WERI-Rb-1 (cell line): ENCODE measurements around the gene PRPH2.
A peak's percentile ranks its signal among the peaks of the same experiment; 100 is the strongest.

ENCODE experiments used
- DNase-seq: peaks from one replicate; pipeline ENCODE4 v3.0.0-alpha.2; 2020
- H3K27ac ChIP-seq: fragments of 250-450 bp; sonication (Bioruptor Pico); 2 replicates; pipeline ENCODE4 v1.5.1; 2020; ENCODE audit warnings: mild to moderate bottlenecking, moderate library complexity
- H3K27me3 ChIP-seq: fragments of 250-450 bp; sonication (Bioruptor Pico); 2 replicates; pipeline ENCODE4 v1.5.1; 2021; ENCODE audit warnings: mild to moderate bottlenecking, low read depth, moderate library complexity; ENCODE audit not compliant: insufficient read depth, severe bottlenecking
- H3K36me3 ChIP-seq: fragments of 250-450 bp; sonication (Bioruptor Pico); 2 replicates; pipeline ENCODE4 v1.5.1; 2020; ENCODE audit warnings: mild to moderate bottlenecking, moderate library complexity
- H3K4me3 ChIP-seq: 2 replicates; pipeline ENCODE4 v1.5.1; 2011; ENCODE audit warnings: low read depth, mild to moderate bottlenecking, control low read depth, low read length
- H3K9me3 ChIP-seq: fragments of 250-450 bp; sonication (Bioruptor Pico); 2 replicates; pipeline ENCODE4 v1.5.1; 2021; ENCODE audit warnings: mild to moderate bottlenecking, moderate library complexity; ENCODE audit not compliant: severe bottlenecking
- CTCF ChIP-seq: IDR thresholded peaks from 2 replicates; pipeline ENCODE4 v1.5.1; 2011; ENCODE audit warnings: low read depth, mild to moderate bottlenecking, control low read depth, inconsistent platforms, low read length

Gene PRPH2

GRCh38 chr6:42764911-42765648, 42.7 kb upstream of the PRPH2 start:
- Histone ChIP-seq H3K27ac (no peak overlapping the region), H3K4me3 (no peak overlapping the region), H3K9me3 (no peaks in the 10 kb centered on the region), H3K27me3 (no peaks in the 10 kb centered on the region), H3K36me3 (no peaks in the 10 kb centered on the region)
- TF ChIP-seq CTCF = no peak
- DNase-seq = no peak

GRCh38 chr6:42762950-42763349, 40.6 kb upstream of the PRPH2 start:
- no peak for TF ChIP-seq CTCF
- DNase-seq = no peak
- no peak overlapping the region for H3K4me3 ChIP-seq

GRCh38 chr6:42762426-42762859, 40.0 kb upstream of the PRPH2 start:
- no peak for DNase-seq
- no peaks in the 10 kb centered on the region for H3K9me3 ChIP-seq
- H3K27ac ChIP-seq = no peak overlapping the region
- no peak for TF ChIP-seq CTCF
- no peaks in the 10 kb centered on the region for H3K27me3 ChIP-seq
- H3K36me3 ChIP-seq = no peaks in the 10 kb centered on the region
- no peak overlapping the region for H3K4me3 ChIP-seq

More at GRCh38 chr6:42762950-42763349, 40.6 kb upstream of the PRPH2 start:
- Histone ChIP-seq H3K36me3 (no peaks in the 10 kb centered on the region), H3K27ac (no peak overlapping the region), H3K9me3 (no peaks in the 10 kb centered on the region), H3K27me3 (no peaks in the 10 kb centered on the region)

GRCh38 chr6:42761287-42762067, 39.1 kb upstream of the PRPH2 start:
- Histone ChIP-seq H3K27ac (no peak overlapping the region), H3K27me3 (no peaks in the 10 kb centered on the region), H3K9me3 (no peaks in the 10 kb centered on the region), H3K4me3 (no peak overlapping the region), H3K36me3 (no peaks in the 10 kb centered on the region)
- DNase-seq = no peak
- no peak for TF ChIP-seq CTCF

- peak; percentile 90 for DNase-seq
- Histone ChIP-seq H3K27ac (peak overlapping the region; percentile 42), H3K4me3 (no peak overlapping the region), H3K36me3 (no peaks in the 10 kb centered on the region), H3K9me3 (no peaks in the 10 kb centered on the region), H3K27me3 (no peaks in the 10 kb centered on the region)
- no peak for TF ChIP-seq CTCF
Observed at GRCh38 chr6:42758756-42759430, 36.5 kb upstream of the PRPH2 start.
